H1 (cell line): ENCODE measurements around the gene CCNL2. TPM values are rescaled to one million over a fixed set of nuclear protein-coding genes. Genes with fewer than 3 reads are reported as not detected.

Source experiments
- CTCF ChIA-PET: fragments of 300-600 bp; sonication (Branson Sonifier 250); formaldehyde crosslinking; loops from one replicate; lab custom pipeline; 2021; ENCODE audit not compliant: partially characterized antibody; lab: Charles Lee
- POLR2A ChIA-PET: fragments of 300-600 bp; sonication (Branson Sonifier 250); formaldehyde crosslinking; loops from one replicate; lab custom pipeline; 2021; ENCODE audit warnings: inconsistent platforms; ENCODE audit not compliant: partially characterized antibody; lab: Charles Lee
- DNase-seq, 2 experiments: peaks; one replicate each; pipeline versions ENCODE4 v3.0.0 to v3.0.0-alpha.2; 2010 to 2022; ENCODE audit warnings: low spot score in 2 of 2, low read depth in 1 of 2, mixed read lengths in 1 of 2
- FAIRE-seq: peaks from 2 replicates; lab custom pipeline; 2011; peaks lifted over from hg19 to GRCh38; lab: Jason Lieb, UNC
- H2AFZ ChIP-seq: 2 replicates; pipeline ENCODE4 v1.8.1; 2012; ENCODE audit warnings: low read length, inconsistent platforms
- H2AK5ac ChIP-seq: 2 replicates; pipeline ENCODE4 v1.6.1; 2013; ENCODE audit warnings: low read depth, low read length
- H2BK120ac ChIP-seq: replicated peaks from 2 replicates; pipeline ENCODE3; 2013; ENCODE audit warnings: low read depth, low read length, inconsistent platforms
- H2BK12ac ChIP-seq: 2 replicates; pipeline ENCODE4 v1.6.1; 2013; ENCODE audit warnings: low read depth, low read length
- H2BK15ac ChIP-seq: 2 replicates; pipeline ENCODE4 v1.6.1; 2013; ENCODE audit warnings: low read length
- H2BK20ac ChIP-seq: 2 replicates; pipeline ENCODE4 v1.6.1; 2013; ENCODE audit warnings: low read length
- H2BK5ac ChIP-seq: 2 replicates; pipeline ENCODE4 v1.6.1; 2013; ENCODE audit warnings: low read depth, low read length
- H3K14ac ChIP-seq: 2 replicates; pipeline ENCODE4 v1.6.1; 2013; ENCODE audit warnings: inconsistent platforms; ENCODE audit not compliant: insufficient read length
- H3K18ac ChIP-seq: 2 replicates; pipeline ENCODE4 v1.6.1; 2013; ENCODE audit warnings: low read length; ENCODE audit errors: extremely low read depth
- H3K23ac ChIP-seq: 2 replicates; pipeline ENCODE4 v1.6.1; 2013; ENCODE audit warnings: inconsistent platforms; ENCODE audit not compliant: insufficient read length
- H3K23me2 ChIP-seq: 2 replicates; pipeline ENCODE4 v1.6.1; 2013; ENCODE audit warnings: low read depth, low read length
- H3K27ac ChIP-seq: 2 replicates; pipeline ENCODE4 v1.6.1; 2011; ENCODE audit warnings: low read depth, low read length, inconsistent platforms
- H3K27me3 ChIP-seq, 4 experiments: replicated peaks in 1 of 4; 1 replicate in 1 of 4; 2 replicates in 3 of 4; pipeline versions ENCODE4 v1.6.1 to v1.8.1; 2011 to 2013; ENCODE audit warnings: low read length in 3 of 4, mild to moderate bottlenecking in 3 of 4, inconsistent platforms in 2 of 4, mixed read lengths in 2 of 4, moderate library complexity in 1 of 4; ENCODE audit not compliant: control insufficient read depth in 3 of 4, insufficient read depth in 3 of 4; ENCODE audit errors: extremely low read depth in 1 of 4
- H3K36me3 ChIP-seq, 4 experiments: 2 replicates each; pipeline versions ENCODE4 v1.6.1 to v1.8.1; 2011 to 2013; ENCODE audit warnings: mild to moderate bottlenecking in 4 of 4, low read length in 3 of 4, moderate library complexity in 2 of 4, control low read depth in 1 of 4, inconsistent platforms in 1 of 4; ENCODE audit not compliant: insufficient read depth in 4 of 4, control insufficient read depth in 2 of 4
- H3K4ac ChIP-seq: replicated peaks from 2 replicates; pipeline ENCODE3; 2013; ENCODE audit warnings: low read length, low read depth, mixed read lengths, inconsistent platforms; ENCODE audit not compliant: insufficient read length
- H3K4me1 ChIP-seq, 4 experiments: replicated peaks in 1 of 4; 1 replicate in 1 of 4; 2 replicates in 3 of 4; pipeline versions ENCODE4 v1.6.1 to v1.8.1; 2011 to 2013; ENCODE audit warnings: low read length in 3 of 4, inconsistent platforms in 2 of 4, mixed read lengths in 1 of 4; ENCODE audit not compliant: insufficient read depth in 4 of 4, control insufficient read depth in 3 of 4
- H3K4me2 ChIP-seq, 2 experiments: 2 replicates each; pipeline versions ENCODE4 v1.6.1 to v1.8.1; 2011 to 2013; ENCODE audit warnings: low read depth in 2 of 2, low read length in 2 of 2, control low read depth in 1 of 2, inconsistent platforms in 1 of 2, mild to moderate bottlenecking in 1 of 2; ENCODE audit not compliant: insufficient read depth in 1 of 2
- H3K4me3 ChIP-seq, 4 experiments: fragments of 200-600, 300-600 bp in 1 of 4; sonication (generic), shearing (Covaris generic), sonication (Bioruptor Twin) in 1 of 4; 2 replicates each; pipeline versions ENCODE4 v1.5.1 to v1.8.1; 2011 to 2016; ENCODE audit warnings: low read length in 4 of 4, low read depth in 3 of 4, control low read depth in 2 of 4, inconsistent platforms in 2 of 4, mild to moderate bottlenecking in 2 of 4, mixed read lengths in 1 of 4, moderate library complexity in 1 of 4; ENCODE audit not compliant: insufficient read depth in 2 of 4; ENCODE audit errors: extremely low read depth in 1 of 4
- H3K56ac ChIP-seq: replicated peaks from 2 replicates; pipeline ENCODE3; 2013; ENCODE audit warnings: low read depth, mild to moderate bottlenecking, mixed read lengths, low read length, inconsistent platforms; ENCODE audit not compliant: insufficient read length
- H3K79me1 ChIP-seq: 2 replicates; pipeline ENCODE4 v1.6.1; 2013; ENCODE audit warnings: low read depth, low read length, control low read depth
- H3K79me2 ChIP-seq, 2 experiments: 2 replicates each; pipeline versions ENCODE4 v1.6.1 to v1.8.1; 2012 to 2013; ENCODE audit warnings: low read length in 2 of 2, mild to moderate bottlenecking in 2 of 2, inconsistent platforms in 1 of 2; ENCODE audit not compliant: insufficient read depth in 2 of 2, control insufficient read depth in 1 of 2
- H3K9ac ChIP-seq, 4 experiments: replicated peaks in 1 of 4; 1 replicate in 1 of 4; 2 replicates in 3 of 4; pipeline versions ENCODE4 v1.6.1 to v1.8.1; 2011 to 2013; ENCODE audit warnings: low read depth in 3 of 4, low read length in 3 of 4, control low read depth in 2 of 4, mild to moderate bottlenecking in 2 of 4, moderate library complexity in 2 of 4, inconsistent platforms in 1 of 4; ENCODE audit errors: extremely low read depth in 1 of 4
- H3K9me3 ChIP-seq, 2 experiments: 2 replicates each; pipeline versions ENCODE4 v1.6.1 to v1.8.1; 2012 to 2013; ENCODE audit warnings: mild to moderate bottlenecking in 2 of 2, moderate library complexity in 2 of 2, control low read depth in 1 of 2, inconsistent platforms in 1 of 2, low read depth in 1 of 2, low read length in 1 of 2, mixed read lengths in 1 of 2; ENCODE audit not compliant: insufficient read depth in 2 of 2
- H4K20me1 ChIP-seq, 2 experiments: replicated peaks in 1 of 2; 2 replicates each; pipeline versions ENCODE3 to v1.8.1; 2011 to 2013; ENCODE audit warnings: inconsistent platforms in 2 of 2, low read length in 2 of 2, mild to moderate bottlenecking in 1 of 2; ENCODE audit not compliant: insufficient read depth in 2 of 2, control insufficient read depth in 1 of 2
- H4K5ac ChIP-seq: 2 replicates; pipeline ENCODE4 v1.6.1; 2013; ENCODE audit warnings: low read length, low read depth, mixed read lengths, inconsistent platforms; ENCODE audit not compliant: insufficient read length
- H4K8ac ChIP-seq: 2 replicates; pipeline ENCODE4 v1.8.0; 2013; ENCODE audit warnings: mild to moderate bottlenecking, moderate library complexity, low read length, inconsistent platforms; ENCODE audit not compliant: insufficient read depth; ENCODE audit errors: extremely low read depth
- H4K91ac ChIP-seq: replicated peaks from 2 replicates; pipeline ENCODE3; 2013; ENCODE audit warnings: low read length, mixed read lengths, inconsistent platforms; ENCODE audit not compliant: insufficient read length
- ATF2 ChIP-seq: IDR thresholded peaks from 2 replicates; pipeline ENCODE4 v1.6.1; 2012; ENCODE audit warnings: low read length, inconsistent platforms
- BCL11A ChIP-seq, 2 experiments: IDR thresholded peaks; one replicate each; pipeline ENCODE4 v1.6.1; 2011; ENCODE audit warnings: low read depth in 2 of 2, low read length in 2 of 2, mild to moderate bottlenecking in 2 of 2
- CTBP2 ChIP-seq: IDR thresholded peaks from 2 replicates; pipeline ENCODE4 v1.7.0; 2011; ENCODE audit warnings: borderline replicate concordance, mild to moderate bottlenecking, moderate library complexity, mixed read lengths, low read length; ENCODE audit not compliant: insufficient read depth, insufficient read length
- CTCF ChIP-seq, 3 experiments: IDR thresholded peaks; 1 replicate in 2 of 3; 2 replicates in 1 of 3; pipeline versions ENCODE4 v1.5.1 to v1.6.1; 2011; ENCODE audit warnings: low read length in 3 of 3, mild to moderate bottlenecking in 3 of 3, inconsistent platforms in 2 of 3, low read depth in 1 of 3, moderate library complexity in 1 of 3; ENCODE audit not compliant: insufficient read depth in 1 of 3; ENCODE audit errors: control extremely low read depth in 1 of 3
- MAFK ChIP-seq: IDR thresholded peaks from 2 replicates; pipeline ENCODE4 v1.6.1; 2012; ENCODE audit warnings: low read depth, mild to moderate bottlenecking, improper control_type of control experiment, low read length
- NANOG ChIP-seq: IDR thresholded peaks from 2 replicates; pipeline ENCODE4 v1.6.1; 2011; ENCODE audit warnings: low read length, low read depth, mild to moderate bottlenecking, inconsistent platforms; ENCODE audit not compliant: insufficient read depth, poor library complexity, severe bottlenecking
- RXRA ChIP-seq: IDR thresholded peaks from 2 replicates; pipeline ENCODE4 v1.6.1; 2011; ENCODE audit warnings: low read depth, mild to moderate bottlenecking, low read length, moderate library complexity; ENCODE audit not compliant: insufficient read depth
- SP4 ChIP-seq: IDR thresholded peaks from 2 replicates; pipeline ENCODE4 v1.6.1; 2012; ENCODE audit warnings: low read length, inconsistent platforms
- WGBS, 2 experiments: shearing (Covaris generic) in 1 of 2; methylation state at CpG; one replicate each; pipeline versions ENCODE4 v1.1.6 to v1.1.7; 2013 to 2015; ENCODE audit warnings: low lambda C conversion rate in 2 of 2, mixed read lengths in 2 of 2, inconsistent platforms in 1 of 2, low coverage in 1 of 2, missing lambda C conversion rate in 1 of 2; ENCODE audit not compliant: insufficient replicate concordance in 2 of 2, insufficient coverage in 1 of 2, insufficient read length in 1 of 2; ENCODE audit errors: extremely low coverage in 1 of 2, missing lambda C conversion rate in 1 of 2; 5-methylcytosine and 5-hydroxymethylcytosine counted together
- polyA plus RNA-seq, 7 experiments: library from polyadenylated mRNA; depleted of rRNA in 3 of 7; stranded (reverse) in 5 of 7; unstranded in 2 of 7; fragments of >200 nt in 5 of 7; fragments of 200-250 nt in 2 of 7; gene quantifications; 1 replicate in 5 of 7; 2 replicates in 1 of 7; 4 replicates in 1 of 7; pipeline versions ENCODE4 v1.2.1 to v1.2.3, GENCODE V29; 2011 to 2013; ENCODE audit warnings: missing spikeins in 2 of 7, mixed read lengths in 2 of 7
- total RNA-seq: library from RNA; stranded (reverse); fragmentation: NEBNext Ultra II Directional; extraction: Animal tissue kit (Norgen Biotek cat#: 25700); gene quantifications from 2 replicates; pipeline ENCODE4 v1.2.1, GENCODE V29; 2021

Gene CCNL2
- total and polyA plus RNA-seq, 2 of the 8 experiments (the other 6 are each of a cell fraction or from before 2014, with no cell fraction given): 79.8 to 120 TPM

GRCh38 chr1:1415751-1416150 lies 16.6 kb upstream of the CCNL2 start:
- Histone ChIP-seq H3K27ac (no peak overlapping the region), H4K20me1 (no peaks in the 10 kb centered on the region), H2AFZ (no peak overlapping the region), H3K4me2 (no peak overlapping the region), H3K27me3 (no peaks in the 10 kb centered on the region; a peak in 1 of 7 replicates), H2BK120ac (no peak overlapping the region), H3K23me2 (peaks cover 6% of the 10 kb centered on the region; the same call in 1 of the 2 replicates), H4K5ac (no peak overlapping the region), H3K9me3 (peaks cover 4 to 7% of the 10 kb centered on the region in 2 experiments; a peak in 1 of 4 replicates), H3K4me3 (no peak overlapping the region), H3K56ac (no peak overlapping the region), H2AK5ac (no peak overlapping the region), H3K79me1 (no peaks in the 10 kb centered on the region), H2BK20ac (0 out of 2 replicates have a peak overlapping the region, but pooled peaks have one; percentile 80), H2BK12ac (0 out of 2 replicates have a peak overlapping the region, but pooled peaks have one; percentile 80), H3K9ac (no peak overlapping the region), H3K14ac (no peak overlapping the region), H3K4me1 (peaks cover 0 to 14% (median 11%) of the 10 kb centered on the region in 4 experiments; a peak in 6 of 7 replicates), H3K79me2 (no peaks in the 10 kb centered on the region), H3K18ac (no peak overlapping the region), H3K4ac (no peak overlapping the region), H4K91ac (no peak overlapping the region), H3K36me3 (peaks cover 0 to 4% (median 0%) of the 10 kb centered on the region in 4 experiments; a peak in 1 of 8 replicates), H2BK15ac (0 out of 2 replicates have a peak overlapping the region, but pooled peaks have one; percentile 61), H2BK5ac (no peak overlapping the region), H4K8ac (no peak overlapping the region), H3K23ac (no peak overlapping the region)
- POLR2A ChIA-PET: interaction anchor here (0.6 to 4.8 kb wide), 10 partner anchors 9 to 140 kb away, joined by 3 to 27 read pairs (median 6); partner anchors contain the start of genes CCNL2 and MRPL20
- no peak for FAIRE-seq
- CTCF ChIA-PET: interaction anchor here (0.6 to 5.1 kb wide), 6 partner anchors 10 to 432 kb away, joined by 3 to 32 read pairs (median 6); no protein-coding TSS in a partner anchor
- WGBS, 2 experiments: 93% methylated on average over 13 of the region's 13 CpGs; no CpG with 5 or more reads in 1 of the 2 experiments
- DNase-seq: no peak
- TF ChIP-seq CTBP2 (no peak), NANOG (no peak), CTCF (IDR thresholded peaks at IDR 0.05; ENCODE audit: control extremely low read depth in 1 of 3, insufficient read depth in 1 of 3, low read depth in 1 of 3, low read length in 3 of 3) (no peak), BCL11A (IDR thresholded peaks at IDR 0.05; ENCODE audit: low read depth in 2 of 2, low read length in 2 of 2) (no peak), MAFK (no peak), RXRA (no peak), SP4 (no peak), ATF2 (no peak)
